ENCODE data around the gene RETSAT.
"Not testable (repeated sequence)": the region's sequence is repeated elsewhere in the genome, so short reads cannot be mapped to it uniquely, and the experiment has no call there.

- TF ChIP-seq, protein P1, sequence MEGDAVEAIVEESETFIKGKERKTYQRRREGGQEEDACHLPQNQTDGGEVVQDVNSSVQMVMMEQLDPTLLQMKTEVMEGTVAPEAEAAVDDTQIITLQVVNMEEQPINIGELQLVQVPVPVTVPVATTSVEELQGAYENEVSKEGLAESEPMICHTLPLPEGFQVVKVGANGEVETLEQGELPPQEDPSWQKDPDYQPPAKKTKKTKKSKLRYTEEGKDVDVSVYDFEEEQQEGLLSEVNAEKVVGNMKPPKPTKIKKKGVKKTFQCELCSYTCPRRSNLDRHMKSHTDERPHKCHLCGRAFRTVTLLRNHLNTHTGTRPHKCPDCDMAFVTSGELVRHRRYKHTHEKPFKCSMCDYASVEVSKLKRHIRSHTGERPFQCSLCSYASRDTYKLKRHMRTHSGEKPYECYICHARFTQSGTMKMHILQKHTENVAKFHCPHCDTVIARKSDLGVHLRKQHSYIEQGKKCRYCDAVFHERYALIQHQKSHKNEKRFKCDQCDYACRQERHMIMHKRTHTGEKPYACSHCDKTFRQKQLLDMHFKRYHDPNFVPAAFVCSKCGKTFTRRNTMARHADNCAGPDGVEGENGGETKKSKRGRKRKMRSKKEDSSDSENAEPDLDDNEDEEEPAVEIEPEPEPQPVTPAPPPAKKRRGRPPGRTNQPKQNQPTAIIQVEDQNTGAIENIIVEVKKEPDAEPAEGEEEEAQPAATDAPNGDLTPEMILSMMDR (IDR thresholded peaks at IDR 0.05), result not testable (repeated sequence)
- not testable (repeated sequence) for TF ChIP-seq POLR2A (IDR thresholded peaks at IDR 0.05)
These were observed 28.8 kb upstream of the RETSAT start for GRCh38 chr2:85383151-85383550.
